NB4 (cell line): ENCODE data around the gene TCF4.

Experiments
- DNase-seq: peaks from one replicate; pipeline ENCODE4 v3.0.0; 2010; ENCODE audit warnings: low read depth
- H3K4me3 ChIP-seq: one replicate; pipeline ENCODE4 v1.5.1; 2011; ENCODE audit warnings: mild to moderate bottlenecking, low read depth, low read length, moderate library complexity
- CTCF ChIP-seq: IDR thresholded peaks from one replicate; pipeline ENCODE4 v1.5.1; 2012; ENCODE audit warnings: low read depth, low read length
- MAX ChIP-seq: IDR thresholded peaks from 2 replicates; pipeline ENCODE4 v1.6.1; 2011; ENCODE audit warnings: low read depth, low read length
- MYC ChIP-seq: IDR thresholded peaks from 2 replicates; pipeline ENCODE4 v1.6.1; 2011; ENCODE audit warnings: low read depth, low read length
- POLR2A ChIP-seq: IDR thresholded peaks from 2 replicates; pipeline ENCODE4 v1.6.1; 2011; ENCODE audit warnings: mild to moderate bottlenecking; ENCODE audit not compliant: insufficient read length; ENCODE audit errors: extremely low read depth

The TCF4 gene

GRCh38 chr18:55326134-55326533 is 261.9 kb downstream of the TCF4 start:
- H3K4me3 ChIP-seq: no peak overlapping the region
- no peak for DNase-seq
- TF ChIP-seq POLR2A: no peak
- no peak for TF ChIP-seq MAX
- TF ChIP-seq CTCF: no peak
- no peak for TF ChIP-seq MYC

- no peak for DNase-seq
- no peak overlapping the region for H3K4me3 ChIP-seq
- TF ChIP-seq MAX: no peak
These were observed 263.8 kb downstream of the TCF4 start for GRCh38 chr18:55324166-55324565.

GRCh38 chr18:55323051-55323994 is 264.7 kb downstream of the TCF4 start:
- TF ChIP-seq CTCF (no peak), POLR2A (no peak), MAX (no peak), MYC (no peak)
- no peak overlapping the region for H3K4me3 ChIP-seq
- no peak for DNase-seq

- DNase-seq: peak; percentile 13
- TF ChIP-seq CTCF: no peak
- no peak for TF ChIP-seq POLR2A
- no peak for TF ChIP-seq MAX
- TF ChIP-seq MYC: no peak
- H3K4me3 ChIP-seq: no peak overlapping the region
These were observed 265.7 kb downstream of the TCF4 start for GRCh38 chr18:55322178-55322735.

- no peak for TF ChIP-seq CTCF
- TF ChIP-seq MAX: no peak
- TF ChIP-seq POLR2A: no peak
- no peak for TF ChIP-seq MYC
- no peak overlapping the region for H3K4me3 ChIP-seq
- peak; percentile 31 for DNase-seq
These were observed 266.5 kb downstream of the TCF4 start for GRCh38 chr18:55321265-55322177.
